Tibial nerve (tissue), 4 donors: ENCODE measurements around the gene TGOLN2.

Experiments
- EP300 ChIP-seq, 2 donors: sonication (generic); formaldehyde crosslinking; IDR thresholded peaks; one replicate each; pipeline ENCODE4 v1.6.1; 2017; ENCODE audit warnings: antibody characterized with exemption in 2 of 2, mild to moderate bottlenecking in 1 of 2
- POLR2A ChIP-seq, 2 donors: fragments of 450-650 bp; IDR thresholded peaks; one replicate each; pipeline ENCODE4 v1.6.1; 2017; ENCODE audit warnings: antibody characterized with exemption in 2 of 2, mild to moderate bottlenecking in 2 of 2, moderate library complexity in 2 of 2
- TF ChIP-seq, protein P1 (sequence below), 5 experiments: fragments of 200-600 bp in 3 of 5; fragments of 450-650 bp in 2 of 5; sonication (generic) in 3 of 5; IDR thresholded peaks; one replicate each; pipeline ENCODE4 v1.5.1; 2016 to 2019; ENCODE audit warnings: antibody characterized with exemption in 5 of 5, mild to moderate bottlenecking in 3 of 5, moderate library complexity in 2 of 5

DNA sequence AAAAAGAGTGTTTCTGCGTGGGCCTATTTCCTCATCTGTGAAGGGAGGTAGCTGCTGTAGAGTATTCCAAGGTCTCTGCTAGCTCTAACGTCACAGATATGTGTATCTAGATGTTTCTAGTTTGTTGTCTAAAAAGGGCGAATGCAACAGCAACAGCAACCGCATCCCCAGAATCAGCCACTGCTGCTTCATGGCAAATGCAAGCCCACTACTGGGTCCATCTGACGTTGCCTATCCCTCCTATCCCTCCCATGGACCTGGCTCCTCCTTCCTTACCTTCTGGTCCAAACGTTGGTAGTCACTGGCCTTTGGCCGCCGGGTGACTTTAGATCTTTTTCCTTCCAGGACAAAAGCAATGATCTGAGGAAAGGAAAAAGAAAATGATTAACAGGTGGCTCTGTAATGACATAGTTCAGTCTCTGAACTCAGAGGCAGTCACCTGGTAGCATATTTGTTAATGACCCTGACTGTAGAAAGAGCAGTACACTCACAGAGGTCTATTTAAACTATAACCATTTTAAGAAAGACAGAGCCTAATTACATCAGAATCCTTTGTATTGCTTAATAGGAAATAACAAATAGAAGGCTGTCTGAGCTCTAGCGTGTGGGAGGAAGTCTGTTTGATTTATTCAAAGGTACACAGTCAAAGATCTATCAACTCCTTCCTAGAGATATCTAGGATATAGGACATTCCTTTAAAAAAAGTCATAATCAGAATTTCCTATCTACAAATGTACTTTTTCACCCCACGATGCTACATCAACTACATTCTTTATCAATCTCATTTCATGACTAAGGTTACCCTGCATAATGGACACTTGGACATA, 2.9 kb downstream of the TGOLN2 start:
- TF ChIP-seq EP300 (IDR thresholded peaks at IDR 0.05) (no peak), POLR2A (IDR thresholded peaks at IDR 0.05) (no peak)
- TF ChIP-seq, protein P1, sequence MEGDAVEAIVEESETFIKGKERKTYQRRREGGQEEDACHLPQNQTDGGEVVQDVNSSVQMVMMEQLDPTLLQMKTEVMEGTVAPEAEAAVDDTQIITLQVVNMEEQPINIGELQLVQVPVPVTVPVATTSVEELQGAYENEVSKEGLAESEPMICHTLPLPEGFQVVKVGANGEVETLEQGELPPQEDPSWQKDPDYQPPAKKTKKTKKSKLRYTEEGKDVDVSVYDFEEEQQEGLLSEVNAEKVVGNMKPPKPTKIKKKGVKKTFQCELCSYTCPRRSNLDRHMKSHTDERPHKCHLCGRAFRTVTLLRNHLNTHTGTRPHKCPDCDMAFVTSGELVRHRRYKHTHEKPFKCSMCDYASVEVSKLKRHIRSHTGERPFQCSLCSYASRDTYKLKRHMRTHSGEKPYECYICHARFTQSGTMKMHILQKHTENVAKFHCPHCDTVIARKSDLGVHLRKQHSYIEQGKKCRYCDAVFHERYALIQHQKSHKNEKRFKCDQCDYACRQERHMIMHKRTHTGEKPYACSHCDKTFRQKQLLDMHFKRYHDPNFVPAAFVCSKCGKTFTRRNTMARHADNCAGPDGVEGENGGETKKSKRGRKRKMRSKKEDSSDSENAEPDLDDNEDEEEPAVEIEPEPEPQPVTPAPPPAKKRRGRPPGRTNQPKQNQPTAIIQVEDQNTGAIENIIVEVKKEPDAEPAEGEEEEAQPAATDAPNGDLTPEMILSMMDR (IDR thresholded peaks at IDR 0.05) = no peak
